ENCODE results near the gene MAML3. TPM values are rescaled to one million over a fixed set of nuclear protein-coding genes. Genes with fewer than 3 reads are reported as not detected.

Gene MAML3
- total RNA-seq, 2 experiments from 2014 or later, result 2.0 to 2.4 TPM

- no peaks in the 10 kb centered on the region for H3K27me3 Mint-ChIP-seq
- no peaks in the 10 kb centered on the region for H3K4me1 Mint-ChIP-seq (ENCODE audit: low read depth)
- intact Hi-C loops (cut with micrococcal nuclease), result no loop called here
- POLR2A ChIA-PET, result no interaction called here
- no peaks in the 10 kb centered on the region for H3K9me3 Mint-ChIP-seq
- H3K36me3 Mint-ChIP-seq (ENCODE audit: low read depth), result no peaks in the 10 kb centered on the region
- DNase-seq (no peak), ATAC-seq (no peak)
- CTCF ChIA-PET, result no interaction called here
- no peak overlapping the region for H3K4me3 Mint-ChIP-seq
- no peak overlapping the region for H3K27ac Mint-ChIP-seq
- no peak for TF ChIP-seq CTCF (IDR thresholded peaks at IDR 0.05)
Measured at GRCh38 chr4:139720806-139721205, 433.2 kb downstream of the MAML3 start.

- Mint-ChIP-seq H3K4me1 (ENCODE audit: low read depth) (no peaks in the 10 kb centered on the region), H3K4me3 (no peak overlapping the region), H3K36me3 (ENCODE audit: low read depth) (no peaks in the 10 kb centered on the region), H3K27me3 (no peaks in the 10 kb centered on the region), H3K9me3 (no peaks in the 10 kb centered on the region), H3K27ac (no peak overlapping the region)
- CTCF ChIA-PET, result interaction anchor here (1.0 kb wide), 1 partner anchor 116 kb away, joined by 3 read pairs; no protein-coding TSS in a partner anchor
- DNase-seq, result no peak
- POLR2A ChIA-PET, result no interaction called here
- ATAC-seq, result no peak
- TF ChIP-seq CTCF (IDR thresholded peaks at IDR 0.05), result no peak
- intact Hi-C loops (cut with micrococcal nuclease), result no loop called here
Measured at GRCh38 chr4:139719381-139720101, 434.4 kb downstream of the MAML3 start.

GRCh38 chr4:139718833-139719232 is 435.2 kb downstream of the MAML3 start:
- H3K27me3 Mint-ChIP-seq, result no peaks in the 10 kb centered on the region
- no peaks in the 10 kb centered on the region for H3K36me3 Mint-ChIP-seq (ENCODE audit: low read depth)
- H3K4me1 Mint-ChIP-seq (ENCODE audit: low read depth), result no peaks in the 10 kb centered on the region
- intact Hi-C loops (cut with micrococcal nuclease), result no loop called here
- no peak for ATAC-seq
- H3K9me3 Mint-ChIP-seq, result no peaks in the 10 kb centered on the region
- no peak for TF ChIP-seq CTCF (IDR thresholded peaks at IDR 0.05)
- ChIA-PET CTCF (interaction anchor here (1.0 kb wide), 1 partner anchor 115 kb away, joined by 3 read pairs; no protein-coding TSS in a partner anchor), POLR2A (no interaction called here)
- no peak overlapping the region for H3K27ac Mint-ChIP-seq
- no peak overlapping the region for H3K4me3 Mint-ChIP-seq
- no peak for DNase-seq

GRCh38 chr4:139718358-139718757 is 435.6 kb downstream of the MAML3 start:
- CTCF ChIA-PET, result interaction anchor here (1.0 kb wide), 1 partner anchor 115 kb away, joined by 3 read pairs; no protein-coding TSS in a partner anchor

More at GRCh38 chr4:139718358-139718757, 435.6 kb downstream of the MAML3 start:
- Mint-ChIP-seq H3K4me3 (no peak overlapping the region), H3K4me1 (ENCODE audit: low read depth) (no peaks in the 10 kb centered on the region), H3K36me3 (ENCODE audit: low read depth) (no peaks in the 10 kb centered on the region), H3K9me3 (no peaks in the 10 kb centered on the region), H3K27me3 (no peaks in the 10 kb centered on the region), H3K27ac (no peak overlapping the region)
- no peak for TF ChIP-seq CTCF (IDR thresholded peaks at IDR 0.05)
- POLR2A ChIA-PET, result no interaction called here
- no peak for ATAC-seq
- DNase-seq, result no peak
- intact Hi-C loops (cut with micrococcal nuclease), result no loop called here

Data from activated CD8-positive, alpha-beta T cell treated with anti-CD3 and anti-CD28 coated beads for 36 hours (primary cell).